Measurements from ENCODE around the gene MRPL39.

MRPL39 gene

GRCh38 chr21:25580912-25581260, 26.4 kb downstream of the MRPL39 start:
- no peak for TF ChIP-seq ESRRG (CRISPR knock-in tag; IDR thresholded peaks at IDR 0.05)
- no peak for TF ChIP-seq TSHZ2 (CRISPR knock-in tag; IDR thresholded peaks at IDR 0.05)
- TF ChIP-seq TOX (CRISPR knock-in tag; IDR thresholded peaks at IDR 0.05; ENCODE audit: borderline replicate concordance) = no peak
- TF ChIP-seq RARB (CRISPR knock-in tag; IDR thresholded peaks at IDR 0.05) = no peak
- no peak for TF ChIP-seq CREB5 (CRISPR knock-in tag; IDR thresholded peaks at IDR 0.05; ENCODE audit: low read depth)
- no peak for TF ChIP-seq PPARA (CRISPR knock-in tag; IDR thresholded peaks at IDR 0.05; ENCODE audit: borderline replicate concordance)
- TF ChIP-seq POU6F1 (CRISPR knock-in tag; IDR thresholded peaks at IDR 0.05; ENCODE audit: borderline replicate concordance, low read depth) = no peak
- no peak for TF ChIP-seq ZFP30 (CRISPR knock-in tag; IDR thresholded peaks at IDR 0.05)
- no peak for TF ChIP-seq TCF4 (CRISPR knock-in tag; IDR thresholded peaks at IDR 0.05; ENCODE audit: borderline replicate concordance)
- no peak for TF ChIP-seq ZNF70 (CRISPR knock-in tag; IDR thresholded peaks at IDR 0.05)
- no peak for TF ChIP-seq ZFP3 (CRISPR knock-in tag; IDR thresholded peaks at IDR 0.05)
- TF ChIP-seq ISL1 (CRISPR knock-in tag; IDR thresholded peaks at IDR 0.05) = no peak
- no peak for TF ChIP-seq OSR1 (CRISPR knock-in tag; IDR thresholded peaks at IDR 0.05)
- ATAC-seq = no peak

GRCh38 chr21:25579226-25580013, 27.9 kb downstream of the MRPL39 start:
- ATAC-seq = no peak
- TF ChIP-seq POU6F1 (CRISPR knock-in tag; IDR thresholded peaks at IDR 0.05; ENCODE audit: borderline replicate concordance, low read depth) = no peak
- TF ChIP-seq ZNF8 (CRISPR knock-in tag; IDR thresholded peaks at IDR 0.05) = no peak
- TF ChIP-seq OSR1 (CRISPR knock-in tag; IDR thresholded peaks at IDR 0.05) = no peak
- no peak for TF ChIP-seq ZNF70 (CRISPR knock-in tag; IDR thresholded peaks at IDR 0.05)
- no peak for TF ChIP-seq ZFP3 (CRISPR knock-in tag; IDR thresholded peaks at IDR 0.05)
- TF ChIP-seq ESRRG (CRISPR knock-in tag; IDR thresholded peaks at IDR 0.05) = no peak
- no peak for TF ChIP-seq RARB (CRISPR knock-in tag; IDR thresholded peaks at IDR 0.05)
- no peak for TF ChIP-seq TOX (CRISPR knock-in tag; IDR thresholded peaks at IDR 0.05; ENCODE audit: borderline replicate concordance)
- no peak for TF ChIP-seq ISL1 (CRISPR knock-in tag; IDR thresholded peaks at IDR 0.05)
- TF ChIP-seq ZNF565 (CRISPR knock-in tag; conservative IDR thresholded peaks at IDR 0.05; ENCODE audit: low read depth) = no peak
- no peak for TF ChIP-seq TCF4 (CRISPR knock-in tag; IDR thresholded peaks at IDR 0.05; ENCODE audit: borderline replicate concordance)
- TF ChIP-seq SNAI2 (CRISPR knock-in tag; IDR thresholded peaks at IDR 0.05) = no peak
- TF ChIP-seq CSDC2 (CRISPR knock-in tag; IDR thresholded peaks at IDR 0.05) = no peak
- no peak for TF ChIP-seq CREB5 (CRISPR knock-in tag; IDR thresholded peaks at IDR 0.05; ENCODE audit: low read depth)
- TF ChIP-seq BACH2 (CRISPR knock-in tag; IDR thresholded peaks at IDR 0.05; ENCODE audit: borderline replicate concordance) = no peak
- TF ChIP-seq ZFP30 (CRISPR knock-in tag; IDR thresholded peaks at IDR 0.05) = no peak
- TF ChIP-seq CSRNP3 (CRISPR knock-in tag; IDR thresholded peaks at IDR 0.05) = no peak

Data from SK-N-SH treated with all-trans-retinoic acid at 6 μM for 48 hours (cell line).